ENCODE data around the gene BTBD2.

BTBD2 gene

GRCh38 chr19:1959928-1960589 is 55.5 kb downstream of the BTBD2 start:
- no peak for DNase-seq (ENCODE audit: low spot score)

GRCh38 chr19:1957562-1958248 is 57.8 kb downstream of the BTBD2 start:
- no peak for DNase-seq (ENCODE audit: low spot score)

GRCh38 chr19:1956868-1957492 is 58.5 kb downstream of the BTBD2 start:
- peak; percentile 90 for DNase-seq (ENCODE audit: low spot score)

- no peak for DNase-seq (ENCODE audit: low spot score)
These were observed 59.4 kb downstream of the BTBD2 start for GRCh38 chr19:1956122-1956494.

GRCh38 chr19:1955171-1956121 is 60.1 kb downstream of the BTBD2 start:
- no peak for DNase-seq (ENCODE audit: low spot score)

- DNase-seq (ENCODE audit: low spot score) = no peak
These were observed 61.0 kb downstream of the BTBD2 start for GRCh38 chr19:1954532-1954933.

- DNase-seq (ENCODE audit: low spot score) = no peak
These were observed 61.9 kb downstream of the BTBD2 start for GRCh38 chr19:1953441-1954094.

- DNase-seq (ENCODE audit: low spot score) = no peak
These were observed 62.5 kb downstream of the BTBD2 start for GRCh38 chr19:1953037-1953436.

GRCh38 chr19:1952635-1953034 is 62.9 kb downstream of the BTBD2 start:
- DNase-seq (ENCODE audit: low spot score) = no peak

GRCh38 chr19:1950640-1951039 is 64.9 kb downstream of the BTBD2 start:
- DNase-seq (ENCODE audit: low spot score) = no peak

GRCh38 chr19:1949304-1950101 is 66.0 kb downstream of the BTBD2 start:
- no peak for DNase-seq (ENCODE audit: low spot score)

GRCh38 chr19:1947651-1948209 is 67.8 kb downstream of the BTBD2 start:
- DNase-seq (ENCODE audit: low spot score) = no peak

- DNase-seq (ENCODE audit: low spot score) = no peak
These were observed 69.6 kb downstream of the BTBD2 start for GRCh38 chr19:1945899-1946298.

GRCh38 chr19:1944916-1945561 is 70.5 kb downstream of the BTBD2 start:
- DNase-seq (ENCODE audit: low spot score) = no peak

- DNase-seq (ENCODE audit: low spot score) = no peak
These were observed 71.2 kb downstream of the BTBD2 start for GRCh38 chr19:1944088-1944915.

GRCh38 chr19:1943661-1944087 is 71.8 kb downstream of the BTBD2 start:
- DNase-seq (ENCODE audit: low spot score) = no peak

- no peak for DNase-seq (ENCODE audit: low spot score)
These were observed 72.5 kb downstream of the BTBD2 start for GRCh38 chr19:1942934-1943555.

GRCh38 chr19:1942078-1942933 is 73.2 kb downstream of the BTBD2 start:
- DNase-seq (ENCODE audit: low spot score) = no peak
